GM12891 (cell line): ENCODE data around the gene TPRG1L.
"Not testable (repeated sequence)": the region's sequence is repeated elsewhere in the genome, so short reads cannot be mapped to it uniquely, and the experiment has no call there.

Experiments
- DNase-seq: peaks from one replicate; pipeline ENCODE4 v3.0.0; 2011; ENCODE audit warnings: low spot score; ENCODE audit not compliant: insufficient read length
- FAIRE-seq: peaks from 2 replicates; lab custom pipeline; 2011; peaks lifted over from hg19 to GRCh38; lab: Jason Lieb, UNC
- PAX5 ChIP-seq: IDR thresholded peaks from 2 replicates; pipeline ENCODE4 v1.6.1; 2011; ENCODE audit warnings: low read length, moderate library complexity, mild to moderate bottlenecking; ENCODE audit not compliant: insufficient read depth, severe bottlenecking
- POLR2A ChIP-seq: IDR thresholded peaks from 2 replicates; pipeline ENCODE4 v1.6.1; 2011; ENCODE audit warnings: low read depth, low read length, control low read depth
- POLR2AphosphoS5 ChIP-seq: IDR thresholded peaks from 2 replicates; pipeline ENCODE4 v1.6.1; 2011; ENCODE audit warnings: low read depth, low read length, control low read depth
- POU2F2 ChIP-seq: IDR thresholded peaks from 2 replicates; pipeline ENCODE4 v1.6.1; 2011; ENCODE audit warnings: low read depth, mild to moderate bottlenecking, control low read depth, low read length, moderate library complexity
- SPI1 ChIP-seq: IDR thresholded peaks from 2 replicates; pipeline ENCODE4 v1.6.1; 2011; ENCODE audit warnings: low read depth, low read length, control low read depth
- TAF1 ChIP-seq: IDR thresholded peaks from 2 replicates; pipeline ENCODE4 v1.6.1; 2011; ENCODE audit warnings: low read depth, low read length, control low read depth

The TPRG1L gene

GRCh38 chr1:3584915-3585314, 39.9 kb upstream of the TPRG1L start:
- TF ChIP-seq POLR2A (no peak), TAF1 (no peak), POU2F2 (no peak), PAX5 (no peak), POLR2AphosphoS5 (no peak), SPI1 (no peak)
- FAIRE-seq (no peak), DNase-seq (no peak)

- FAIRE-seq, result peak; percentile 94
- not testable (repeated sequence) for DNase-seq
Measured at GRCh38 chr1:3585353-3585868, 39.4 kb upstream of the TPRG1L start.

DNA sequence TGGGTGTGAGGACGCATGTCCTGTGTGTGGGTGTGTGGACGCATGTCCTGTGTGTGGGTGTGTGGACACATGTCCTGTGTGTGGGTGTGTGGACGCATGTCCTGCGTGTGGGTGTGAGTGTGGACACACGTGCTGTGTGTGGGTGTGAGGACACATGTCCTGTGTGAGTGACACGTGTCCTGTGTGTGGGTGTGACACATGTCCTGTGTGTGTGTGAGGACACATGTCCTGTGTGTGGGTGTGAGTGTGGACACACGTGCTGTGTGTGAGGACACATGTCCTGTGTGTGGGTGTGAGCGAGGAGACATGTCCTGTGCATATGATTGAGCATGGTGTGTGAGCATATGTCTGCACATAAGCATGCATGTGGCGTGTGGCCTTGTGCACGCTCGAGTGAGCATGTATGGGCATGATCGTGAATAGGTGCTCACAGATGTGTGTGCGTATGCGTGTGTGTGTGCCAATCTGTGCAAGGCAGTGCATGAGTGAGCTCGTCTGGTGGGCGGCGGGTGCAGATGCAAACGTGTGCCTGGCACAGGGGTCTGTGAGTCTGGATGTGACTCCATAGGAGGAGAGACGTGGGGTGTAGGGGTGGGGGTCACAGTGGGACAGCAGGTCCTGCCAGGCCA, 38.8 kb upstream of the TPRG1L start:
- TF ChIP-seq POLR2A (no peak), POLR2AphosphoS5 (no peak), POU2F2 (no peak), SPI1 (no peak), TAF1 (no peak), PAX5 (no peak)
- FAIRE-seq, result peak; percentile 38
- no peak for DNase-seq

GRCh38 chr1:3586986-3587759, 37.6 kb upstream of the TPRG1L start:
- TF ChIP-seq POLR2AphosphoS5 (no peak), SPI1 (no peak), TAF1 (no peak), POLR2A (no peak), POU2F2 (no peak), PAX5 (no peak)
- no peak for DNase-seq
- FAIRE-seq, result no peak

- FAIRE-seq (no peak), DNase-seq (no peak)
- no peak for TF ChIP-seq POLR2A
- TF ChIP-seq POLR2AphosphoS5, result no peak
- no peak for TF ChIP-seq TAF1
- TF ChIP-seq POU2F2, result no peak
- no peak for TF ChIP-seq SPI1
- TF ChIP-seq PAX5, result no peak
Measured at GRCh38 chr1:3588395-3588794, 36.4 kb upstream of the TPRG1L start.

DNA sequence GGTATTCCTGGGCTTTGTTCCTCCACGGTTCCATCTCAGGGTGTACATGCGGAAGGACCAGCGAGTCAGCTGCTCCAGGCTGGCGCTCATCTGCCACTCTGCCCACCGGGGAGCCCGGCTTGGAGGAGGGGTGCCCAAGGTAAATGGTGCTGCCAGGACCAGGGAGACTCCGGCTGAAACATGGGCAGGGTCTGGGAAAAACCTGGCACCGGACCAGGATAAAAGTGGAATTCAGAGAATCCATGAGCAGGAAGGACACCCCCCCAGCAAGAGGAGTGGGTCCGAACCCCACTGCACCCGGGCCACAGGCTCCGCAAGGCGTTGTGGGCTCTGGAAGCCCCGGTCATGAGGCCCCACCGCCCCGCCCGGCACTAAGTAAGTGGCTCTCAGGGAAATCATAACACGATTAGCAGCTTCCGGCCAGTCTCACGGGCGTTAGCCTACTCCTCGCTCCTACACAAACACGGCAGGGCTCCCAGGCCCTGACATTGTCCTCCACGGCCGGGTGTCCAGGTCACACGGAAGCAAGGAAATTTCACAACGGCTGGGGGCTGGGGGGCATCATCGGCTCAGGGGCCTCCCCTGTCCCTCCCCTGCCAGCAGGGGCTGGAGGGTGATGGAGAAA, 34.6 kb upstream of the TPRG1L start:
- FAIRE-seq (no peak), DNase-seq (no peak)
- TF ChIP-seq SPI1 (no peak), PAX5 (no peak), POU2F2 (no peak), TAF1 (no peak), POLR2A (no peak), POLR2AphosphoS5 (no peak)

- DNase-seq (no peak), FAIRE-seq (no peak)
- TF ChIP-seq PAX5 (no peak), SPI1 (no peak), POU2F2 (no peak), TAF1 (no peak), POLR2A (no peak), POLR2AphosphoS5 (no peak)
Measured at GRCh38 chr1:3590951-3591865, 33.6 kb upstream of the TPRG1L start.

GRCh38 chr1:3593334-3593733, 31.5 kb upstream of the TPRG1L start:
- DNase-seq (no peak), FAIRE-seq (no peak)
- TF ChIP-seq PAX5 (no peak), POLR2AphosphoS5 (no peak), TAF1 (no peak), POLR2A (no peak)

DNA sequence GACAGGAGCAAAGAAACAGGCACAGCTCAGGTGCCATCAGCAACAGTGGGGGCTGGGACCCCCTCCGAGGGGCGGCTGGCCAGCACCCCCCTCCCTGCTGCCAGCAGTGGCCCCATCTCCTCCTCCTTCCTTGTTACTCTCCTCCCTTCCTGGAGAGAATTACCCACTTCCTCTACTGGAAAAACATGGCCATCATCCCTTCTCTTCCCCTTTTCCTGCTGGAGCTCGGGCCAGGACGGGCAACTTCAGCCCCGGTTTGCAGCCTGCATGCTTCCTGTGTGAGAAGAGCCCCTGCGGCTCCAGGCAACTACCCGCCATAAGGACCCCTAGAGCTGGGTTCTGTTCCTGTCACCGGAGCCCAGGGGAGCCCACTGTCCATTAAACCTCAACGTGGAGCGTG, 31.1 kb upstream of the TPRG1L start:
- FAIRE-seq (no peak), DNase-seq (no peak)
- TF ChIP-seq POU2F2, result no peak
- TF ChIP-seq SPI1, result no peak
- TF ChIP-seq PAX5, result no peak
- no peak for TF ChIP-seq POLR2AphosphoS5
- no peak for TF ChIP-seq POLR2A
- TF ChIP-seq TAF1, result no peak
